ENCODE data around the gene LRTM2. TPM values are rescaled to one million over a fixed set of nuclear protein-coding genes. Genes with fewer than 3 reads are reported as not detected.

Gene LRTM2
- total and polyA plus RNA-seq, 9 of the 15 experiments (the other 6 are each of a cell fraction or from before 2014, with no cell fraction given), result 0.09 TPM; not detected in 8

- in situ Hi-C loops (cut with MboI), result no loop called here
- no peak overlapping the region for H3K9ac ChIP-seq (ENCODE audit: insufficient read depth in 1 of 2, low read depth in 2 of 2, low read length in 2 of 2)
- ATAC-seq (no peak), FAIRE-seq (no peak), DNase-seq (ENCODE audit: extremely low read depth in 1 of 4, low spot score in 3 of 4) (no peak)
- ChIA-PET CTCF (ENCODE audit: low intra/inter-chr PET ratio) (no interaction called here), POLR2A (interaction anchor here (0.6 kb wide), 1 partner anchor 153 kb away, joined by 3 read pairs; no protein-coding TSS in a partner anchor)
- H3K4me1 ChIP-seq (replicated peaks in 1 of 2; ENCODE audit: control insufficient read depth in 2 of 2, insufficient read depth in 2 of 2, low read length in 2 of 2), result peaks cover 19 to 25% of the 10 kb centered on the region in 2 experiments
- H3K27me3 ChIP-seq (ENCODE audit: control insufficient read depth in 2 of 2, insufficient read depth in 2 of 2, low read length in 2 of 2), result no peaks in the 10 kb centered on the region
- H3K4me3 ChIP-seq, result no peak overlapping the region
- H2AFZ ChIP-seq (ENCODE audit: low read depth, low read length), result no peak overlapping the region
- H3K27ac ChIP-seq (ENCODE audit: extremely low read depth, low read depth, low read length), result no peak overlapping the region
- no peaks in the 10 kb centered on the region for H4K20me1 ChIP-seq (replicated peaks; ENCODE audit: control insufficient read depth, insufficient read depth, low read length)
- no peaks in the 10 kb centered on the region for H3K9me3 ChIP-seq (replicated peaks; ENCODE audit: control insufficient read depth, insufficient read depth, low read depth, low read length)
- TF ChIP-seq PHF21A (IDR thresholded peaks at IDR 0.05; ENCODE audit: borderline replicate concordance, low read depth) (no peak), SNRNP70 (optimal IDR thresholded peaks at IDR 0.05; ENCODE audit: low read depth, low read length) (no peak), ELF4 (CRISPR knock-in tag; IDR thresholded peaks at IDR 0.05) (no peak), MAFG (tag; conservative IDR thresholded peaks at IDR 0.05) (no peak), BRD4 (IDR thresholded peaks at IDR 0.05) (no peak), CCAR2 (IDR thresholded peaks at IDR 0.05; ENCODE audit: low read depth, low read length) (no peak), NCOA4 (IDR thresholded peaks at IDR 0.05; ENCODE audit: partially characterized antibody) (no peak), NCOA2 (IDR thresholded peaks at IDR 0.05; ENCODE audit: partially characterized antibody in 2 of 2) (no peak)
- TF ChIP-seq, protein P1, sequence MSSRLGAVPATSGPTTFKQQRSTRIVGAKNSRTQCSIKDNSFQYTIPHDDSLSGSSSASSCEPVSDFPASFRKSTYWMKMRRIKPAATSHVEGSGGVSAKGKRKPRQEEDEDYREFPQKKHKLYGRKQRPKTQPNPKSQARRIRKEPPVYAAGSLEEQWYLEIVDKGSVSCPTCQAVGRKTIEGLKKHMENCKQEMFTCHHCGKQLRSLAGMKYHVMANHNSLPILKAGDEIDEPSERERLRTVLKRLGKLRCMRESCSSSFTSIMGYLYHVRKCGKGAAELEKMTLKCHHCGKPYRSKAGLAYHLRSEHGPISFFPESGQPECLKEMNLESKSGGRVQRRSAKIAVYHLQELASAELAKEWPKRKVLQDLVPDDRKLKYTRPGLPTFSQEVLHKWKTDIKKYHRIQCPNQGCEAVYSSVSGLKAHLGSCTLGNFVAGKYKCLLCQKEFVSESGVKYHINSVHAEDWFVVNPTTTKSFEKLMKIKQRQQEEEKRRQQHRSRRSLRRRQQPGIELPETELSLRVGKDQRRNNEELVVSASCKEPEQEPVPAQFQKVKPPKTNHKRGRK (tag; IDR thresholded peaks at IDR 0.05), result no peak
- TF ChIP-seq, protein P2, sequence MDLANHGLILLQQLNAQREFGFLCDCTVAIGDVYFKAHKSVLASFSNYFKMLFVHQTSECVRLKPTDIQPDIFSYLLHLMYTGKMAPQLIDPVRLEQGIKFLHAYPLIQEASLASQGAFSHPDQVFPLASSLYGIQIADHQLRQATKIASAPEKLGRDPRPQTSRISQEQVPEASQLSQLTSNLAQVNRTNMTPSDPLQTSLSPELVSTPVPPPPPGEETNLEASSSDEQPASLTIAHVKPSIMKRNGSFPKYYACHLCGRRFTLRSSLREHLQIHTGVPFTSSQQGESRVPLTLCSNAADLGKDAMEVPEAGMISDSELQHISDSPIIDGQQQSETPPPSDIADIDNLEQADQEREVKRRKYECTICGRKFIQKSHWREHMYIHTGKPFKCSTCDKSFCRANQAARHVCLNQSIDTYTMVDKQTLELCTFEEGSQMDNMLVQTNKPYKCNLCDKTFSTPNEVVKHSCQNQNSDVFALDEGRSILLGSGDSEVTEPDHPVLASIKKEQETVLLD (IDR thresholded peaks at IDR 0.05), result no peak
- BruUV-seq (replicated peaks), result no TSS peak
- WGBS (ENCODE audit: insufficient coverage, low coverage, missing lambda C conversion rate), result 84% methylated on average over 12 of the region's 16 CpGs
- H3K9me1 ChIP-seq (ENCODE audit: control insufficient read depth, insufficient read depth, low read length), result no peaks in the 10 kb centered on the region
- H3K4me2 ChIP-seq (ENCODE audit: insufficient read depth, low read length), result no peak overlapping the region
- intact Hi-C loops (cut with micrococcal nuclease), result no loop called here
- H3K36me3 ChIP-seq (ENCODE audit: control insufficient read depth, insufficient read depth, low read length), result no peaks in the 10 kb centered on the region
- no peaks in the 10 kb centered on the region for H3K79me2 ChIP-seq (ENCODE audit: control insufficient read depth, insufficient read depth, low read length)
These were observed 14.8 kb upstream of the LRTM2 start for GRCh38 chr12:1805441-1806081.

Measured in K562 (cell line).